HUES6 (cell line): ENCODE data around the gene ZBTB7B.
A peak's percentile ranks its signal among the peaks of the same experiment; 100 is the strongest.

Source experiments
- H3K27ac ChIP-seq: 2 replicates; pipeline ENCODE4 v1.7.0; 2013; ENCODE audit warnings: low read depth, mild to moderate bottlenecking, low read length, inconsistent platforms
- H3K27me3 ChIP-seq: 2 replicates; pipeline ENCODE4 v1.6.1; 2013; ENCODE audit warnings: low read length; ENCODE audit not compliant: control insufficient read depth, insufficient read depth
- H3K36me3 ChIP-seq: 2 replicates; pipeline ENCODE4 v1.6.1; 2013; ENCODE audit warnings: low read length; ENCODE audit not compliant: control insufficient read depth, insufficient read depth
- H3K4me1 ChIP-seq: 2 replicates; pipeline ENCODE4 v1.6.1; 2013; ENCODE audit warnings: low read length; ENCODE audit not compliant: control insufficient read depth, insufficient read depth
- H3K4me3 ChIP-seq: 2 replicates; pipeline ENCODE4 v1.5.1; 2013; ENCODE audit warnings: low read depth, low read length
- H3K9ac ChIP-seq: one replicate; pipeline ENCODE4 v1.6.1; 2013; ENCODE audit warnings: mild to moderate bottlenecking, low read length
- H3K9me3 ChIP-seq: 2 replicates; pipeline ENCODE4 v1.6.1; 2013; ENCODE audit warnings: low read depth, low read length; ENCODE audit not compliant: control insufficient read depth, insufficient read depth

Gene ZBTB7B

DNA sequence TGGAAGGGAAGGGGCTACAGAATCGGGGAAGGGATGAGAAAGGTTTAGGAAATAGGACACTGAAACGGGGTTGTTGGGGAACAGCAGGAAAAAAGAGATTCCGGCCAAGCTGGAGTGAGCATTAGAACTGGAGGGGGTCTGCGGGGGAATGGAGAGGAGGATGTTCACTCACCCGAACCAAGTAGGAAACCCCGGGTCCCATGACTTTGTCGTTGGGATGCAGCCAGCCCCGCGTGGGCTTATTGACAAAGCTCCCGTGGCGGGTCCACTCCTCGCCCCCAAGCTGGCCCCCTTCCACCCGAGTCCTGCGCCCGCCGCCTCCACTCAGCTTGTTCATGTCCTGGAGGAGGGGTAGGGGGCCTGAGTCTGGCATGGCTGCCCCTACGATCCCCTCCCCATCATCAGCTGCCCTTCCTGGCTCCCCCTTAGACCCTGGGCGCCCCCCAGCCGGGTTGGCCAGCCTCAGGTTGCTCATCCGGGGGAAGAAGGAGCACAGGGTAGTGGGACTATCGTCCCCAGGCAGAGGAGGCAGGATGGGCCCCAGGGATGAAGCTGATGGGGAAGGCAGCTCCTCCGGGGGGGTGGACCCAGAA is 32.6 kb upstream of the ZBTB7B start:
- peaks cover 23% of the 10 kb centered on the region for H3K4me1 ChIP-seq
- no peaks in the 10 kb centered on the region for H3K9me3 ChIP-seq
- peaks cover 37% of the 10 kb centered on the region for H3K36me3 ChIP-seq
- peak overlapping the region; percentile 95 for H3K27ac ChIP-seq
- peak overlapping the region; percentile 90 for H3K9ac ChIP-seq
- H3K27me3 ChIP-seq, result no peaks in the 10 kb centered on the region
- peak overlapping the region; percentile 65 for H3K4me3 ChIP-seq

DNA sequence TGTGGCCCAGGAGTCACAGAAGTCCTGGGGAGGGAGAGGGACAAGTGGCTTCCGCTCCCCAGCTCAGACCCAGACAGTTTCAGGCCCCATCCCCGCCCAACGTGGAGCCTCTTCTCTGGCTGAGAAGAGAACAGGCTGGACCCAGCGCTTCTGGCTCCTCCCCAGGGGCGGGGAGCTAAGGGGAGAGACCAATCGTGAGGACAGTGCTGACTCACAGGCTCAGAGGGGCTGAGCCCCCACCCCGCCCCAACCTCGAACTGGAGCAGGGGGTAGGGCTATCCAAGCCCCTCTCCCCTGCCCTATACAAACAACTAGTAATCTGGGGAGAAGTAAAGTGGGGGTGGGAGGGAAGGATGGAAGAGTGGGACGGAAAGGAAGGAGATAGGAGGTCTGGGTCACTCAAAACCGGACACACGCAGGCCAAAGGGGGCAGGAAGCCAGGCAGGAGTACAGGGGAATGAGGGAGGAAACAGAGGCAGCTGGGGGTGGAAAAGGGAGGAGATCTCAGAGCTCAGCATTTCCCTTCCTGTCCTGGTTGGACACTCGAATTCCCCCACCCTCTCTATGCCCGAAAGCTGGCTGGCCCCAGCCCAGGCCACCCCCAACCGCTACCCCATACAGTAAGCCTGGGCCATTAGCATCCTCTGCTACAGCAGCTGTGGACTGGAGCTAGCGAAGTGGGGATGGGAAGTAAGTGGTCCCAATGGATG is 31.8 kb upstream of the ZBTB7B start, which contains the start of gene SHC1:
SHC1 (minus strand) TSS at position 117 of the 710 bp plus-strand sequence. CDS start 221 bp downstream, outside the sequence.
- peak within 1 kb of the TSS; percentile 65 for H3K4me3 ChIP-seq
- peak within 1 kb of the TSS; percentile 90 for H3K9ac ChIP-seq
- H3K9me3 ChIP-seq, result no peaks in the 10 kb centered on the region
- no peaks in the 10 kb centered on the region for H3K27me3 ChIP-seq
- H3K27ac ChIP-seq, result peak within 1 kb of the TSS; percentile 95
- H3K4me1 ChIP-seq, result peaks cover 23% of the 10 kb centered on the region
- H3K36me3 ChIP-seq, result peaks cover 30% of the 10 kb centered on the region

DNA sequence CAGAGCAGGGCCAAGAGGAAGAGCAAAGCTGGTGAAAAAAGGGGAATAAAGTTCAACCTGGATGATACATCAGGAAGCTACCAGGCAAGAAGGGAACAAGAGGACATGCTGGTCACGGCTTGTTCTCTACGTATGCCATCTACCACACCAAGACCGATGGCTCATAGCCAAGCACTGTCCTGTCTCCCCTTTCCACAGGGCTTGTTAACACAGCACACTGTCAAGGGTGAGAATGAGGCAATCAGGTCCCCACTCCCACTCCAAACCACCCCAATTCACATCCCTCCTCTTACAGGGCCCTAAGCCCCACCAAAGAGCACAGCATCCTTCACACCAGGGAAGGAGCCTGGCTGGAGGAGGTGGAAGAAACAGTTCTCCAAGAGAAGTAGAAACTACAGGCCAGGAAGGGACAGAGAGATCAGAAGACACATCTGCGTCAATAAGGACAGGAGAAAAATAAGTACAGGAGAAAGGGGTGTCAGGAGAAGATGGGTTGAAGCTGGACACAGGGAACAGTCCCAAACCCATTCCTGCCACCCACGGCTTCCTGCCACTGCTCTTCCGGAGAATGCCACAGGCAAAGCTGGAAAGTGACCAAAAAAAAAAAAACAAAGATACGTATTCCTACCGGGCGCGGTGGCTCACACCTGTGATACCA is 31.1 kb upstream of the ZBTB7B start:
- no peaks in the 10 kb centered on the region for H3K9me3 ChIP-seq
- H3K4me3 ChIP-seq, result peak overlapping the region; percentile 65
- peaks cover 29% of the 10 kb centered on the region for H3K4me1 ChIP-seq
- H3K27ac ChIP-seq, result peak overlapping the region; percentile 95
- H3K36me3 ChIP-seq, result peaks cover 23% of the 10 kb centered on the region
- no peaks in the 10 kb centered on the region for H3K27me3 ChIP-seq
- peak overlapping the region; percentile 90 for H3K9ac ChIP-seq

DNA sequence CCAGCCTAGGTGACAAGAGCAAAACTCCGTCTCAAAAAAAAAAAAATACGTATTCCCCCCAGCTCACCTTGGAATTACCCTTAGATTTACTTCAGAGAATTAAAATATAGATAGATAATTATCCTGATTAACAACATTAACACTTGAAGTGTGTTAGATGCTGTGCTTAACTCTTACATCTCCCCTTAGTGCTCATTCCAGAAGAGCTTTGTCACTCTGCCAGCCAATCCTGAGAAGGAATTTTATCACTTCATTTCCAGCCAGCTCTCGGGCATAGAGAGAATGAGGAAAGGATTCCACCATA is 30.4 kb upstream of the ZBTB7B start:
- no peaks in the 10 kb centered on the region for H3K9me3 ChIP-seq
- H3K4me3 ChIP-seq, result peak overlapping the region; percentile 82
- peaks cover 16% of the 10 kb centered on the region for H3K36me3 ChIP-seq
- H3K4me1 ChIP-seq, result peaks cover 29% of the 10 kb centered on the region
- no peaks in the 10 kb centered on the region for H3K27me3 ChIP-seq
- peak overlapping the region; percentile 95 for H3K27ac ChIP-seq
- peak overlapping the region; percentile 90 for H3K9ac ChIP-seq

DNA sequence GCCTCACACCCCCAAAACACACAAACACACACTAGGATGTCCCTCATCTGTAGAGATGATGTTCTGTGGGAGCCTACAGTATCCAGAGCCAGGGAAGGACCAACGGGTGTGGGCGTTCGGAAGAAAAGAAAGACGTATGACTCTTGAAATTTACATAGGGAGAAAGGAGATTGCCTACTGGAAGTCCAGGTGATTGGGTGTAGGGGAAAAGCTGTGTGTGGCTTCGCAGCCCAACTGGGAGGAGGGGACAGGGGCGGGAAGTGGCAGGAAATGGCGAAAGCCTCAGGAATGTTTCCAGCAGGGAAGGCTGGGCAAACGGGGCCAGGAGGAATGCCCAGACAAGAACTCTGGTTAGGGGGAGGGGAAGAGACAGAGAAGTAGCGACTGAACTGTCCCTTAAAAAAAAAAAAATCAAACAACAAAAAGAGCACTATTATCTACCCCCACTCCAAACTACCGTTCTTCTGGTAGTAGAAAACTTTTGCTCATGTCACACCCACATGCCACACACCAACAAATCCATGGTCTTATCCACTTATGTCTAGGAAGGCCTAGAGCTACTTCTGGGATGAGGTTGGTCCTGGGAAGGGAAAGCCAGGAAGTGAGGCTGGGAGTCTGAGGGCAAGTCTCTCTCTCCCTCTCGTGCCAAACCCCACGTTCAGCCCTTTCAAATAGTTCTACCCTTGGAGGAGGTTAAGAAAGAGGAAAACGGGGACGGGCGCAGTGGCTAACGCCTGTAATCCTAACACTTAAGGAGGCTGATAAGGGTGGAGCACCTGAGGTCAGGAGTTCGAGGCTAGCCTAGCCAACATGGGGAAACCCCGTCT is 29.9 kb upstream of the ZBTB7B start:
- H3K27ac ChIP-seq, result peak overlapping the region; percentile 95
- peak overlapping the region; percentile 90 for H3K9ac ChIP-seq
- peaks cover 29% of the 10 kb centered on the region for H3K4me1 ChIP-seq
- no peaks in the 10 kb centered on the region for H3K9me3 ChIP-seq
- peak overlapping the region; percentile 82 for H3K4me3 ChIP-seq
- H3K27me3 ChIP-seq, result no peaks in the 10 kb centered on the region
- peaks cover 15% of the 10 kb centered on the region for H3K36me3 ChIP-seq

DNA sequence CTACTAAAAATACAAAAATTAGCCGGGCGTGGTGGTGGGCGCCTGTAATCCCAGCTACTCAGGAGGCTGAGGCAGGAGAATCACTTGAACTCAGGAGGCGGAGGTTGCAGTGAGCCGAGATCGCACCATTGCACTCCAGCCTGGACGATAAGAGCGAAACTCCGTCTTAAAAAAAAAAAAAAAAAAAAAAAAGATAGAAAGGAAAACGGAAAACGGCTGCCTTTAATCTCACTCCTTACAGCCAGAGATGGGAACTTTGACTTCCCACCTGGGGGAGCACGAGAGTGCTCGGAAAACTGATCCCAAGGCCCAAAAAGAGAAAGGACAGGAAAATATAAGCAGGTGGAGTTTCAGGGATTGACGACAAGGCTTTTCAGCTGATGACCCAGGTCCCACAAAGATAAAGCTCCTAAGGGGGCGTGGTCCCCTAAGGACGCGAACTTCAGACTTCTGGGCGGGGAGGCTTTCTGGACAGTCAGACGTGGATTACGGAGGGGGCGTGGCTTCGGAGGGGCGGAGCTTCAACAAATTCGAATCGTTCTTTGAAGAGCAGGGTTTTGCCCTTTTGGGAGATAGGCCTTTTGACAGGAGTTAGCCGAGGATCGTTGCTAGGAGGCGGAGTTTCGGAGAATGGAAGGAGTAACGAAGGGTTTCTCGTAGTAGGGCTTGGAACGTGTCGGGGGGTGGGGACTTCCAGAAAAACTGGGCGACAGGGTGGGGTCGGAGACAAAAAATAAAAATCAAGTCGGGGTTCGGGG is 29.1 kb upstream of the ZBTB7B start:
- H3K27ac ChIP-seq, result peak overlapping the region; percentile 95
- H3K4me1 ChIP-seq, result peaks cover 28% of the 10 kb centered on the region
- no peaks in the 10 kb centered on the region for H3K9me3 ChIP-seq
- peaks cover 15% of the 10 kb centered on the region for H3K36me3 ChIP-seq
- H3K4me3 ChIP-seq, result peak overlapping the region; percentile 82
- H3K27me3 ChIP-seq, result no peaks in the 10 kb centered on the region
- peak overlapping the region; percentile 90 for H3K9ac ChIP-seq

DNA sequence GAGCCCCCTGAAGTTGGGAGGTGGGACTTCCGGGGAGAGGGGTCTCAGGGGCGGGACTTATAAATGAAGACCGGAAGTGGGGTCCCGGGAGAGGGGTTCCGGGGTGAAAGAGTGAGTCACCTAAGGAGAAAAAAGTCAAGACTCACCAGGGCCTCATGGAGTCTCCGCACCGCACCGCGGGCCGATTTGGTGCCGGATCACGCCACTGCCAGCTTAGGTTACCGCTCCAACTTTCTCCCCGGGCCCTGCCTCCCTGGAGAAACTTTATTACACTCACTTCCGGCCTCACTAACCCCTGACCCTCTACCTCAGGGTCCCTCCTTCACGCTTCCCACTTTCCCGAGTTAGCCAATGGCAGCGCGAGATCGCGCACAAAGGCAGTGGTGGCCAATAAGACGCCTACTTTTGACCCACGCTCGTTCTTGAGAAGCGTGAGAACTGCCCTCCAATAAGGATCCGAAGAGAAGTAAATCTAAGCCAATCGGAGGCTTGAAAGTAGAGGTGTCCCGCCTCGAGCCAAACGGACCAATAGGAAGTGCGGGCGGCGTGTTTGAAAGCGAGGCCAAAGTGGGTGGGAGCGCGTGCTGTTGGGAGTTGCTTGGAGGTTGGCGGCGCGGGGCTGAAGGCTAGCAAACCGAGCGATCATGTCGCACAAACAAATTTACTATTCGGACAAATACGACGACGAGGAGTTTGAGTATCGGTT is 28.3 kb upstream of the ZBTB7B start, which contains the start of gene CKS1B:
CKS1B (plus strand) TSS at position 580 of the 706 bp plus-strand sequence; CDS start at position 645, 65 bp downstream.
- peaks cover 22% of the 10 kb centered on the region for H3K4me1 ChIP-seq

DNA sequence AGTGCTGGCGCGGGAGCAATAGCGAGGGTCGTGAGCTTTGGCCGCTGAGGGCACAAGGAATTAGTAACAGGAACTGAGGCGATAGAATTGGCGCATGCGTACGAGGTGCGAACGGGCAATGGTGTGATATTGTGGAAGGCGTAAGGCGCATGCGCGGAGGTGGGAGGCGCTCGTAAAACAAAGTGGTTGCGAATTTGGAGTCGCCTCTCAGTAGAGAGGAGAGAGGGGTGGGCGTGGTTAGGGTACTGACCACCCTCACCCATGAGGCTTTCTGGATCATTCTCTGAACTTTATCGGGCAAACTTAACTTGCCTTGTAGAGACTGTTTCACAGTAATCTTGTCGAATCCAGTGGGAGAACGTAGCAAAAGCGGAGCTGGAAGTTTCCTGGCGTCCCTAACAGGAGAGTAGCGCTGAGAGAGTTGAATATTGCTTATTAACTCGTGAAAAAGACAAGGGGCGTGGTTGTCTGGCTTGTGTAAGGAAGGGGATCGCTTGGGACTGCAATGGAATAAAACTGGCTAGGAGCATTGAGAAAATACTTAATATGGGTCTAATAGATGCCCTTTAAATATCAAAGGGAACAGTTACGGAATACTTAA is 27.7 kb upstream of the ZBTB7B start:
- peaks cover 22% of the 10 kb centered on the region for H3K4me1 ChIP-seq
- H3K4me3 ChIP-seq, result peak overlapping the region; percentile 82
- H3K27me3 ChIP-seq, result no peaks in the 10 kb centered on the region
- peak overlapping the region; percentile 61 for H3K27ac ChIP-seq
- no peaks in the 10 kb centered on the region for H3K9me3 ChIP-seq
- peaks cover 22% of the 10 kb centered on the region for H3K36me3 ChIP-seq
- peak overlapping the region; percentile 90 for H3K9ac ChIP-seq

More for the DNA sequence above, 28.3 kb upstream of the ZBTB7B start, which contains the start of gene CKS1B:
- Histone ChIP-seq H3K9ac (peak within 1 kb of the TSS; percentile 90), H3K4me3 (peak within 1 kb of the TSS; percentile 82), H3K27me3 (no peaks in the 10 kb centered on the region), H3K9me3 (no peaks in the 10 kb centered on the region), H3K27ac (peak within 1 kb of the TSS; percentile 95), H3K36me3 (peaks cover 16% of the 10 kb centered on the region)

DNA sequence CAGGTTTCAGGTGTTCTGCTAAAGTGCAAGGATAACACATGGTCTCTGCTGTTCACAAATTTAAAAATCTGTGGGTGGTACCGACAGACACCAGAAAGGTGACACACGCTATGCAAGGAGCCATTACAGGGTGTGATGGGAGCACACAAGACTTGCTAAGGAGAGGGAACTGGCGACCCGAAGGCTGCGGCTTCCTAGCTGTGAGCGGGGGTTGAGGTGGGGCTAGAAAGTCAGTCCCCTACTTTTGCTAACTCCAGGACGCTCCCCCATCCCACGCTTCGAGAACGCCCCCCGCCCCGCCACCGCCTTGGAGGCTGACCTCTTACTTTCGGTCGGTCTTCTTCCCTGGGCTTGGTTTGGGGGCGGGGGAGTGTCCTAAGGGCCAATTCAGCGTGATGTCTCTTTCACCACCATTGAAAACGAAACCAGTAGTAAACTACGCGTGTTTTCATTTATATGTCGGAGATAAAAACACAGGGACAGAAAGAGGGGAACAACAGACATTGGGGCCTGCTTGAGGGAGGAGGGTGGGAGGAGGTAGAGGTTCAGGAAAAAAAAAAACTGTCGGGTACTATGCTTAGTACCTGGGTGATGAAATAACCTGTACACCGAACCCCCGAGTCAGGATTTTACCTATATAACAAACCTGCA is 27.1 kb upstream of the ZBTB7B start:
- Histone ChIP-seq H3K36me3 (peaks cover 25% of the 10 kb centered on the region), H3K27me3 (no peaks in the 10 kb centered on the region), H3K9me3 (no peaks in the 10 kb centered on the region), H3K27ac (peak overlapping the region; percentile 61), H3K9ac (peak overlapping the region; percentile 90), H3K4me1 (peaks cover 22% of the 10 kb centered on the region), H3K4me3 (peak overlapping the region; percentile 82)
